Stimulated activated CD4-positive, alpha-beta T cell treated with anti-CD3 and anti-CD28 coated beads, Interleukin-4, amount 100 ng/mL, for 24 hours (primary cell): Measurements from ENCODE around the gene GPRIN1.
"Not testable (repeated sequence)": the region's sequence is repeated elsewhere in the genome, so short reads cannot be mapped to it uniquely, and the experiment has no call there.

Experiments used
- DNase-seq: peaks from one replicate; pipeline ENCODE4 v3.0.0-alpha.2; 2020

GPRIN1 gene

DNA sequence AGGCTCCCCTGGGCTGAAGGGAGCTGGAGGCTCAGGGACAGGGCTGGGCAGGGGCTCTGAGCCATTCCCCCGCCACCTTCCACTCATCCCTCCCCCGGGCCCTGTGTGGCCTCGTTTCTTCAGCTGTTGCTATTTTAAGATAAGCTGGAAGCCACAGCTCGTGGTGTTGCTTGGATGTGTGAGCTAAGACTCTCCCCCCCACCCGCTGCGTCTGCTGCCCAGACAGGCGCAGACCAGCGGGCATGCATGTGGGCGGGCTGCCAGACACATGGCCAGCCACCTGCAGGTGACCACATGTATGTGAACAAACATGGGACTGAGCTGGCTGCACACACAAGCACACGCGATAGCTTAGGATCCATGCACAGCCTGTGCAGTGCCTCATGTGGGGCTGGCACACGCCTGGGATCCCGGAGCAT lies 11.7 kb upstream of the GPRIN1 start:
- no peak for DNase-seq

DNA sequence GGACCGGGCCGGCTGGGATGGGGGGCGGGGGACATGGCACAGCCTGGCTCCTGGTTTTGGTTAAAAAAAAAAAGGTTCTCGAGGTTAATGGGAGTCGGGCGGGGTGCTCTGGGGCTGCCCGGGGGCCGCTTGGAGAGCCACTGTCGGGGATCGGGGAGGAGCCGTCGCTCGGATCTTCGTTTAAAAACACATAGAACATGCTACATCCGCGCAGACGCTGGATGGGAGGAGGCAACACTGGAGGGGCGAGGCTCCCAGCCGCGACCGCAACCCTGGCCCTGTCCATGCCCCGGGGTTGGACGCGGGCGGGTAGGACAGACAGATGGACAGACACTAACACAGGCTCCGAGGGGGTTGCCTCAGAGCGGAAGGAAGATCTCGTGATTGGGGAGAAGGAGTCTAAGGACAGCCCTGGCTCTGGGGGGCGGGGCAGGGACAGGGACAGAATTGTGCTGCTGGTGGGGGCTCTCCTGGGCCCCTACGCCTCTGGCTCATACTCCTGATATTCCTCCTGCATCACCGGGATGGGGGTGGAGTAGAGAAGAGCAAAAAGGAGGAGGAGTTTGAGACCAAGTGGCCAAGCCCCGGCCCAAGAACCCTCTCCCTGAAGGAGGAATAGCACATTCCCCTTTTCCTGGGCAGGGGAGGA lies 10.5 kb upstream of the GPRIN1 start:
- no peak for DNase-seq

DNA sequence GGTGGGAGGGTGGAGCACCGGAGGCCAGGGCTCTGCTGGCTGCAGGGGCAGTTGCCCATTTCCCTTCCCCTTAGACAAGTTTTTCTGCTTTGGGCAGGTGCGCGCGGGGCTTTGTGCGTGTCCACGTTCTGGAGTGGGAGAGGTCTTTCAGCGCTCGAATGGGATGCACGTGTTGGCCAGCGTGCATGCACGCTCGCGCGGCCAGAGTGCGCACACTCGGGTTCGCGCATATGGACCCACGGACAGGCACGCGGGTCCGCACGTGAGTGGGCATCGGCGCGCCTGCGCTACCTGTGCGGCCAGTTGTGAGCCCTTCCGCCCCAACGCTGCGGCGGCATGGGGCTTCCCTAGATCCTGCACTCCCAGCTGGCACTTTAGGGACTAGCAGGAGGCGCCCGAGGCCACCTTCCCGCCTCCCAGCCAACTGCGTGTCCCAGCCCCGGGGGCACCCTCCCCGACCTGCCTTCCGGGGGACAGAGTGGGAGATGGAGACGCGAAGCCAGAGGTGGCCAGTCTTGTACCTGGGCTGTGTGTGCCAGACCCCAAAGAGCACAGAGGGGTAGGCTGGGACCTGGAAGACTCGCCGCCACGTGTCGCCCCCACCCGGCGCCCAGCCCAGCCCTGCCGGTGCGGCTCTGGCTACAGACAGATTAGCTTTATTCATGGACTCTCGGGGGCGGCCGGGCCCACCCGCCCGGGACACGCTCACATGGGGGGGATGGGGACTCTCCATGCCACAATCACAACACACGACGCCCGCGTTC lies 9.8 kb upstream of the GPRIN1 start:
- no peak for DNase-seq

DNA sequence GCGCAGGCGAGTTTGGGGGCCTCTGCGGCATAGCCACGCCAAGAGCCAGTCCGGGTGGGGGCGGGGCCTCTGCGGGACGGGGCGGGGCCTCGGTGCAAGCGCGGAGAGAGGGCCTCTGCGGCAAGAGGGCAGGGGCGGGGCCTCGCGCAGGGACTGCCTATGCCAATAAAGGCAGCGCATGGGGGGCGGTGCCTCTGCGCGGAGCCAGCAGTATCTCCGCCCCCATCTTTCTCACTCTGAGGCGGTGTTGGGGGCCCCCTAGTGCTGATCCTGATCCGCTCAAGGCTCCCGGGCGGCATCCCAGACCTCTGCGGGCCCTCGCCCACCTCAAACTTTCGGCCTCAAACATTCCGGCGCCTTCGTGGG lies 9.2 kb upstream of the GPRIN1 start:
- DNase-seq, result peak; percentile 78

DNA sequence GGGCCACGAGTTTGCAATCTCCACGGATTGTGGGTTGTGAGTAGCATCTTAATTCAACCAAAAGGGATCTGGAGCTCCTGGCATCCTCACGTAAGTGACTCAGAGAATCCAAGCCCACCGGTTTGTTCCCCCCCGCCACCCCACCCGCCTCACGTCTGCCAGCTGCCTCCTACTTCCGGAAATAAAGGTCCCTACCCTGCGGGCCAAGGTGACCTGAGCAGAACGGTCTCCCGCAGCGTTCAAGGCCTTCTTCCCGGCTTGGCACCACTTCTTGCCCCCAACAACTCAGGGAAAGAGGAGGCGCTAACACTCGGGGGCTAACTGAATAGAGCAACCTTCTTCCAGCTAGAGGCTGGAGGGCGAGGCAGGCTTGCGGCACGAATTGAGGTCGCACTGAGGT lies 8.8 kb upstream of the GPRIN1 start:
- no peak for DNase-seq

DNA sequence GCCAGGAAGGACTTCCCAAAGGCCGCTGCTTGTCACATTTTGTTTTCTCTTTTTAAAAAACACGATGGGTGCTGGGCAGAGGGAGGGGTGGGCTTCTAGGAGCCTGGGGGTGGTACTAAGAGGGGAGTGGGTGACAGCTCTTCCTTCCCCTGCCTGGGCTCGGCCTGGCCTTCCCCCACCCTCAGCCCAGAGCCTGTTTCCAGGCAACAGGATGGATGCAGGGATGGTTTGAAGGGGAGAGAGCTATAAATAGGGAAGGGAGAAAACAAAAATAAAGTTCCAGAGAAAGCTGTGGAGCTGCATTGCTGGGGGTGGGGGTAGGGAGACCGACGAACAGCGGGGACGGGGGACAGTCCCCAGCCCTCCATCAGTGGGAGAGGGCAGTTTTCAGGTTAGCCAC lies 6.6 kb upstream of the GPRIN1 start:
- DNase-seq, result no peak

DNA sequence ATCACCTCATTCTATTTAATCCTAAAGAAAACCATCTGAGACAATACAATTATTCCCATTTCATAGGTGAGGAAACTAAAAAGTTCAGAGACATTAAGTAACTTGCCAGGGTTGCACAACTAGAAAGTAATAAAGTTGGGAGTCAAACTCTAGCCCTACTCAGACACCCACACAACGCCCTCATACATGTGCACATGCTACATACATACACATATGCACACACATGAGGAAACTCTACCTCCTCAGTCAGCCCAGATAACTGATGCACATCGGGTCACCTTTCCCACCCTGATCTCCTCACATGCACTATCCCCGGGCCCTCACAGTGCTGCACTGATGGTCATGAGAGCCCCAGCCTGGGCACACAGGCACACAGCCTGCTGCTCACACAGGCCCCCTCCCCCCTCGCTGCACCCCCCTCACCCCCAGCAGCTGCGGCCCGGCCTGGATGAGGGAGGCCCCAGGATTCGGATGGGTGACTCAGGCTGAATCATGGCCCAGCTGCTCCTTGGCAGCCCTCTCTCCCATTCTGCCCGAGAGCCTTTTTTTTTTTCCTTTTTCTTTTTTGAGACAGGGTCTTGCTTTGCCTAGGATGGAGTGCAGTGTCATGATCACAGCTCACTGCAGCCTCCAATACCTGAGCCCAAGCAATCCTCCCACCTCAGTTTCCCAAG lies 5.0 kb upstream of the GPRIN1 start:
- DNase-seq, result no peak

DNA sequence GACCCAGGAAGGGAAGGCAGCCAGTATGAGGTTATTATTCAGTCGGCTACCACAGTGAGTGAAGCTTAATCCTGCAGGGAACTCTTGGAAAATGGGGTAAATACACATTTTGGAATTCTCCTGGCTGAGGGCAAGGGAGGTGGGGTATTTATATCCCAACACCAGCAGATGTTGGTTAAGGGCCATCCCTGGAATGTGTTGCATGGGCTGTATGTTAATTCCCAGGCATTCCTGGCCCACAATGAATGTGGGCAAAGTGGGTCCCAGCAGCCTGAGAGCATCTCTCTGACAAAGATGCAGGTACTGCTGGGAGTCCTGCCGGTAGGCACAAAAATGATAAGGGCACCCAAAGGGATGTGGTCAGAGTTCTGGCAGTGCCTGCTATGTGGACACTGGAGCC lies 2.9 kb upstream of the GPRIN1 start:
- DNase-seq, result no peak

DNA sequence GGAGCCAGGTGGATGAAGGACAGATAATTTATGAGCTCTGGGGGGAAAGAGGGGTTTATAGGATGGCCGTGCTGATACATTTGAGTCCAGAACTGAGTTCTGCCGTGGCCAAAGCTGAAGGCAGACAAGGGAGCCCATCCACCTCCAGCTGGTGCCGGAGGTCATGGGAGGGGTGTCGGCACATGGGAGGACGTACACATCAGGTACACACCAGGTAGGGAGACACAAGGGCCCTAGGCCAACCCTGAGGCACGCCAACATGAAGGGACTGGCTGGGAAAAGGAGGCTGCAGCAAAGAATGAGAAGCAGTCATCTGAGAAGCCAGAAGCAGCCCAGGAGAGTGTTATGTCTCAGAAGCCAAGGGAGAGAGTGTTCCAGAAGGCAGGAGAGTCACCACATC lies 2.1 kb upstream of the GPRIN1 start:
- no peak for DNase-seq

DNA sequence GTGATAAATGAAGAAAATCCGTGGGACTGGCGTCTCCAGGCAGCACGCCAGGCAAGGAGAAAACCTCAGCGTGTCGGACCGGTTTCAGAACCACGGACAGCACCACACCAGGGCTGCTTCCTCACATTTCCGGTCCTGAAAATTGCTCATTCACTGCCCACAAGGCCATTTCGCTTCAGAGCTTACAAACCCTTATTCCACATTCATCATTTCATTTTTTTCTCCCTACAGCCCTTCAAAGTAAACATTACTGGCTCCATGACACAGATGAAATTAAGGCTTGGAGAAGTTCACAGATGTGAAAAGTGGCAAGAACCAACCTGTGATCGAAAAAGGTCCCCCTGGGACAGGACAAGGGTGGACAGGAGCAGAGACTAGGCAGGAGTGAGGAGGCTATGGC lies 1.5 kb upstream of the GPRIN1 start:
- DNase-seq, result peak; percentile 48

DNA sequence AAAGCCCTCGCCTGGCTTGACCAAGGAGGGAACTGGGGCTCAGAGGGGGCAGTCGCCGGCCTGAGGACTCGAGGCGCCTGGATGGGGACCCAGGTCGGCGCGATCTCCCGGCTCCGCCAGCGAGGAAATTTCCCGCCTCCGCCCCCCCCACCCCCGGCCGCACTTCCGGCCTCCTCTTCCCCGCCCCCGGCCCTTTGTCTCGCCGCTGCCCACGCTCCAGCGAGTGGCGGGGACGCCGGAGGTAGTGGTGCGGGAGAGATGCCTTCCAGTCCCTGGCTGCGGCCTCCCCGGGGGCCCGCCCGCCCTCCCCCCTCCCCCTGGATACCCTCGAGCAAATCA lies 448 bp upstream of the GPRIN1 start:
- DNase-seq, result no peak

DNA sequence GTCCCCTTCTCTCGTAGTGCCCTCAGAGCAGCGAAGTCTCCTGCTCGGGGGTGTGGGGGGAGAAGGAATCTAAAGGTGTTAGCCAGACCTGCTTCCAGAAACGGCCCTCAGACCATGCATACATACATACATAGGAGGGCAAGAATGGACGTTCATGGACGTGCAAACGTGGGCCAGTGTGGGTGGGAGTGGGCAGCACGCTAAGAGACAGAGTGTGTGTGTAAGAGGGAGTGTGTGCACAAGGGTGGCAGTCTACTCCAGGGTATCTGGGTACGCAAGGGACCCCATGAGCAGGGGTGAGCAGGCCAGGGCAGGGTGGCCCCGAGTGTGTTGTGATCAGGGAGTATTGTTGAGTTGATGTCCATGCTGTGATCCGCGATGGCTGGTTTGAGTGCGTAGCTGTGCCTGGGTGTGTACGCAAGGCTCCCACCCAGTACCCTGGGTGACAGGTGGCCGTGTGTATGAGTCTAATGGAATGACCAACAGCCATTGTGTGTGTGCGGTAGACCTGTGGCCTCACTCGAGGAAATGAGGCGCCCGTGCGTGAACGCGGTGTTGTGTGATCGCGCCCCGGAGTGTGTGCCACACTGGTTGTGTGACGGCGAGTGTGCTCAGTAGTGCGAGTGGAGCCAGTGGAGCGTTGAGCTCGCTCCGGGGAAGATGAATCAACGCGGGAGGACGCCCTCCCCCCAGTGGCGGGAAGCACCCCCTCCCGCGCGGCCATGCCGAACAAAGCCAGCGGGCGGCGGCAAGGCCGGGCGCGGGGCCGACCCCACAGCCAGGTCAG lies 826 bp downstream of the GPRIN1 start:
- no peak for DNase-seq

DNA sequence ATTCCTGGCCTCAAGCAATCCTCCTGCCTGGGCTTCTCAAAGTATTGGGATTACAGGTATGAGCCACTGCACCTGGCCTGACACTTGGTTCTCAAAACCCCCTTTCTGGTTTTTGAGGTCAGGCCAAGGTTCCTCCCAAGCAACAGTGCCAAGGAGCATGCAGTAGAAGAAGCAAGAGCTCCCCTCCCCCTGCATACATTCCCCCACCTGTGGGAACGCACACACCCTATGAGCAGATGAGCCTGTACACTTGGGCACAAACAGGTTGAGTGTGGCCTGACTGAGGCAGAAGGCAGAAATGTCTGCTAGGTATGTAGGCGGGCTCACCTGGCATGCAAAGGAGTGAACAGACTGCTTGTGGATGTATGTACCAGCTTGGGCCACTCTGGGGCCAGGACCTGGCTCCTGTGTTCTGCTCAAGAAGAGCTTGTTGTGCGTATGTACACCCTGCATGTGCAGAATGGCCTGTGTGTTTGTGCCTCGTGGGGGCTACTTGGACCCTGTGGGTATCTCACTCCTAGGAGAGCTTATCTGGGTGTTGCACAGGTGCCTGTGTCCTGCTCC lies 1.7 kb downstream of the GPRIN1 start:
- no peak for DNase-seq

DNA sequence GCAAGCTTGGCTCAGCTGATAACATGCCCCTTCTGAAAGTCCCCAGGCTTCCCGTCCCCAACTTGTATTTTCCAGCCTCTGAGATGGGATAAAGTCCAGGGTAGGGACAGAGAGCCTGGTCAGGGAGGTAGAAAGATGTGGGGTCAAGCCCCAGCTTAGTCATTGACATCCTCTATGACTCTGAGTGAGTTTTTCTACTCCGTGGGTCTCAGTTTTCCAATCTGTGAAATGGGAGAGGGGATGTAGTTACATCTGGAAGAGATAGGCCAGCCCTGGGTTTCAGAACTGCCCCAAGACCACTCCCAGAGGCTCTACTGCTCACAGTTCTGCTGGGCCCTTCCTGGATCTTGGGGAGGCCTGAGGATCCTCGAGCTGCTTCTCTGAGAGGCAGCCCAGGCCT lies 3.1 kb downstream of the GPRIN1 start:
- DNase-seq, result no peak

DNA sequence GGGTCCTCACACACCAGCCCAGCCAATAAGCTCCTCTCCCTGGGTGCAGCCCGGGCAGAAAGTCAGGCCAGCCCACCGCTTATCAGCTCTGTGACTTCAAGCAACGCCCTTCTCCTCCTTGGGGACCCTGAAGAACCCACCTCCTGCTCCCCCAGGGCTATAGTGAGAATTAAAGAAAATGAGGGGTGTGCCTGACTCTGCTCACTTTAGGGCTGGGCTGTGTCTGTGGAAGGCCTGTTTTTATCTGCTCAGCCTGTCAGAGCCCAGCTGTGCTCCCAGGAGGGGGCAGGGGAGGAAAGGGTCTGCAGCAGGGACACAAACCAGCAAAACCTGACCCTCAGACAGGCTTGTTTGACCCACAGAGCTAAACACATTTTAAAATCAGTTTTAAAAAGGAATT lies 3.9 kb downstream of the GPRIN1 start:
- DNase-seq, result no peak

DNA sequence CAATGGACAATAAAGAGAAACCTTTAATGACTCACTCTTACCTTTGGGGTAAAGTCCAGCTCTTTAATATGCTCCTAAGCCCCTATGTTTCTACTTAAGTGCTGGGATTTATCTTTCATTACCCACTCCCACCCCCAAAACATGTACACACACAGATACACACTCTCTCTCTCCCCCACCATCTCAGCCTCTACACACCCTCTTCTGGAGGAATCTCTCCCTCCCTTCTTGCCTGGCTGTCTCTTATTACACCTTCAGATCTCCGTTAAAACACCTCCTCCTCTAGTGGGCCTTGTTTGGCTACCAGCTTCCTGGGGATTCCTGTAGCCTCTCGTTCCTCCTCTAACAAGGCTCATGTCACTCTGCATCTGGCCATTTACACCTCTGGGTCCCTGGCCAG lies 6.9 kb downstream of the GPRIN1 start:
- DNase-seq, result no peak

DNA sequence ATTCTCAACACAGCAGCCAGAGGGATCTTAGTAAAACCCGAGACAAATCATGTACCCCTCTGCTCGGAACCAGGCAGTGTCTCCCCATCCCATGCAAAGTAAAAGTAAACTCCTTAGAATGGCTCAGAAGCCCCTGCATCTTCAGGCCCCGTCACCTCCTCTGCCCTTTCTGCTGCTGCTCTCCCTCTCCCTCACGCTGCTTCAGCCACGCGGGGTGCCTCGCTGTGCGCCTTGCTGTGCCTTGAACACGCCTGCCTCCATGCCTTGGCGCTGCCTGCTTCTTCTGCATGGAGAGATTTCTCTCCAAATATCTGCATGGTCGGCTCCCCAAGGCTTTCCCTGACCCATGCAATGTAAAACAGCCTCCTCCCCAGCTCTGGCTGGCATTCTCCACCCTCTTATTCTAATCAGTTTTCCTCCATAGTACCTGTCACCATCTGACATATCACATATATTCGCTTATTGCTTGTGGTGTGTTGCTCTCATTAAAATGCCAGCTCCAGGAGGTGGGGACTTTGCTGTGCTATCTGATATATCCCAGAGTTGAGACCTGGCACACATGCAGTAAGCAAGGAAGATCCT lies 8.0 kb downstream of the GPRIN1 start:
- no peak for DNase-seq

DNA sequence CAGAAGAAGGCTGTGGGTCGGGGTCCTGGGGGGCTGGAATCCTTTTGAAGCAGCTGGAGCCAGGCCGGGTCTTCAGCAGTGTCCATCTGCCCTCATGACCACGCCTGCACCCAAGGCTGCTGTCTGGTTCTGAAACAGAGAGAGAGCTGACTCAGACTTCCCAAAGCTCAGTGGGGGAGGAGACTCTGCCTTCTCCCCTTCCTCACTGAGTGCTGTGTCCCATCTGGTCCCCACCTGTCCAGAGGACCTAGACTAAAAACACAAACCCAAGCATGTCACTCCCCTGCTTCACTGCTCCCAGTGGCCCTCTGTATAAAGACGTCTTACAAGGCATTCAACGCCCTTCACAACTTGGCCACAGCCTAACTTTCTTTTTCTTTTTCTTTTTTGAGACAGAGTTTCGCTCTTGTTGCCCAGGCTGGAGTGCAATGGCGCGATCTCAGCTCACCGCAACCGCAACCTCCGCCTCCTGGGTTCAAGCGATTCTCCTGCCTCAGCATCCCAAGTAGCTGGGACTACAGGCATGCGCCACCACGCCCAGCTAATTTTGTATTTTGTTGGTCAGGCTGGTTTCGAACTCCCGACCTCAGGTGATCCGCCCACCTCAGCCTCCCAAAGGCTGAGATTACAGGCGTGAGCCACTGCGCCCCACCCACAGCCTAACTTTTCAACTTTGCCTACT lies 10.1 kb downstream of the GPRIN1 start:
- DNase-seq, result not testable (repeated sequence)

DNA sequence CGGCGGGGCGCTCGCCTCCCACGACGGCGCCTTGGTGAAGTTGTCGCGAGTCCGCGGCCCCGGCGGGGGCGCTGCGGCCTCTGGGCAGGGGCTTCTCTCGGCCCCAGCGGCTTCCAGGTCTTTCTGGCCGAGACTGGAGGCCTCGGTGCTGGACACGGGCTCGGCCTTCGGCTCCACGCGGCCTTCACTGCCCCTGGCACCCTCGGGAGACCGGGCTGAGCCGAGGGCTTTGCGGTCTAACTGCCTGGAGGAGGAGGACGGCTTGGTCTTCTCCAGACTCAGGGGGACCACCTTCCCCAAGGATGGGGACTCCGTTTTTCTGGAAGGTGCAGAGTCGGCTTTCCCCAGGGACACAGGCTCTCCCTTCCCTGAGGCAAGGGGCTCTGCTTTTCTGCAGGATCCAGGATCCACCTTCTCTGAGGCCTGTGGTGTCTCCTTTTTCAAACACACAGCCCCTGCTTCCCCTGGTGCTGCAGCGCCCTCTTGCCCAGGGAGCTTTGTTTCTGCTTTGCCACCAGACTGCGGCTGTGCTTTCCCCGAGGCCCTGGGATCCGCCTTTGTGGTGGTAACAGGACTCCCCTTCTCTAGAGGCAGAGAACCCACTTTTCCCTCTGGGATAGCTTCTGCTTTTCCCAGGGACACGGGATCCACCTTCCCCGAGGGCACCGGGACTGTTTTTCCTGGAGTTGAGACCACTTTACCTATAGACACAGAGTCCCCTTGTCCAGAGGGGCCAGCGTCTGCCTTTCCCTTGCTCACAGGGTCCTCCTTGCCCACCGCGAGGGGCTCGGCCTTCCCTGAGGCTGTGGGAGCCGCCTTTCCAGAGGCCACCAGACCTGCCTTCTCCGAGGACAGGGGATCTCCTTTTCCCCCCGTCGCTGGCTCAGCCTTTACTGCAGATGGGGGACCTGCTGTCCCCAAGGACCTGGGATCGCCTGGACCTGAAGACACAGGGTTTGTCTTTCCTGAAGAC lies 12.3 kb downstream of the GPRIN1 start:
- DNase-seq, result no peak

DNA sequence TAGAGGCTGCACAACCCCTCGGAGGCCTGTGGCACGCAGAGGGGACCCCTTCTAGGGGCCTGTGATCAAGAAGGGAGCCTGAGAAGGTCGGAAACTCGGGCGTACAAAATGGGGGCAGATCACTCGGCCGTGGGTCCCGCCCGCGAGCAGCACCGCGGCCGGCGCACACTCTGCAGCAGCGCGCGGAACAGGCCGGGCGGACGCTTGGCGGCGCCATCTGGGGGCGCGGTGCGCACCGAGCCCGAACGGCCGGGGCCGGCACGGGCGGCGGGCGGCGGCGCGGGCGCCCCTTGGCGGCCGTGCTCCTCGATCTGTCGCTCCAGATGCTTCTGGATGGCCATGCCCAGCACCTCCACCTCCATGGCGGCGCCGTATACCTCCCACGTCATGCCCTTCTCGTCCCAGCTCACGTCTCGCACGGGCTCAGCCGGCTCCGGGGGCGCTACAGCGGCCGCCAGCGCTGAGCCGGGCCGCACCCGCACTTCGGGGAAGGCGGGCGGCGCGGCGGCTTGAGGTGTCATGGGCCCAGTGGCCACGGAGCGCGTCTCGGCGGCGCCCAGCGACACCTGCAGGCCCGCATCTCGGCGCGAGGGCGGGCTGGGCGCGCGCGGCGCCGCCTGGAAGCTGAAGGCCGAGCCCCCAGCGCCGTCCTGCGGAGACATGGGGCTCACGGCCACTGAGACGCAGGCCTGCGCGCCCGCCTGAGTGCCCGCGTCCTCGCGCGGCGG lies 13.1 kb downstream of the GPRIN1 start:
- peak; percentile 61 for DNase-seq
